ENCODE measurements around the gene KCNJ12.
"Not testable (repeated sequence)": the region's sequence is repeated elsewhere in the genome, so short reads cannot be mapped to it uniquely, and the experiment has no call there.

KCNJ12 gene

GRCh38 chr17:21388066-21388465 lies 11.9 kb downstream of the KCNJ12 start:
- no peak for DNase-seq

DNA sequence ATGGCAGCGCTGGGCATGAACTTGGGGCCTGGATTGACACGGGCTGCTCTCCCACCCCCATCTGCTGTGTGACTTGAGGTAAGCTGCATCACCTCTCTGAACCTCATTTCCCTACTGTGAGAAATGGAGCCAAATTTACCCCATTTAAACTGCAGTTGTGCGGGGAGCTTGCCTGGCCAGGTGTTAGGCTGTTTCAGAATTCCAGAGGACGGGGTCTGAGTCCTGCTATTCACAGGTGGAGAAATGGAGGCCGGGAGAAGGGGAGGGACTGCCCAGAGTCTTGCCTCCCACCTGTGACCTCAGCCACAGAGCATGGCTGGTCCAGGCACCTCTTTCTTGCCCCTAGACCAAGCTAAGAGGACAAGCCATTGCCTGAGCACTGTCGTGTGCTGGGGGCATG lies 12.8 kb downstream of the KCNJ12 start:
- DNase-seq, result no peak

- DNase-seq, result no peak
Measured at GRCh38 chr17:21389394-21389793, 13.2 kb downstream of the KCNJ12 start.

GRCh38 chr17:21390294-21390693 lies 14.1 kb downstream of the KCNJ12 start:
- DNase-seq, result no peak

DNA sequence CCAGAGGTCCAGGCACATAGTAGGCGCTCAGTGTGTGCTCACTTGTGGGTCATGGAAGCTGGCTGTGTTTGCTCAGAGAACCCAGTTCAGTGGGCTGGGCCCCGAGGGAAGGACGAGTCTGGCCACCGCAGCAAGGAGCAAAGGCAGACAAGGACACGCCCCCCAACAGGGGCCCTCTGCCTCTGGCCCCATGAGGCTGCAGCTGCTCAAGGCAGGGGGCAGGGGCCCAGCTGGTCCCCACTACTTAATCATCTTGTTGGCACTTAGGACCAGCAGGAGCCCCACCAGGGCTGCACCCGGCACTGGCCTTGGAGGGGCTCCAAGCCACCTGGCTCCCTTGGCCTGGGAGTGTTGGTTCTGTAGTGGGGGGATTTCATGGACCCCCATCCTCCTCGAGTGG lies 16.1 kb downstream of the KCNJ12 start:
- DNase-seq, result no peak

DNA sequence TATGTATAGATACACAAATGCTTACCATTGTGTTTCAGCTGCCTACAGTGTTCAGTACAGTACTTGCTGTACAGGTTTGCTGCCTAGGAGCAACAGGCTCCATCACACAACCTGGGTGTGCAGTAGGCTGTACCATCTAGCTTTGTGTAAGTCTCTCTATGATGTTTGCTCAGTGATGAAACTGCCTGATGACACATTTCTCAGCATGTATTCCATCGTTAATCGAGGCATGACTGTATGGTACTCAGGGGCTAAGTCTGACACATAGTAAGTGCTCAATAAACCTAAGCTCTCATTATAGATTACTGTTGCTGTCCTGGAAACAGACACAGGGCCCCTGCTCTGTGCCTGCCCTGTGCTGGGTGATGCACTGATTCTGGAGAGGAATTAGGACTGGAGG lies 18.1 kb downstream of the KCNJ12 start:
- DNase-seq, result no peak

- DNase-seq, result no peak
Measured at GRCh38 chr17:21395764-21396163, 19.6 kb downstream of the KCNJ12 start.

DNA sequence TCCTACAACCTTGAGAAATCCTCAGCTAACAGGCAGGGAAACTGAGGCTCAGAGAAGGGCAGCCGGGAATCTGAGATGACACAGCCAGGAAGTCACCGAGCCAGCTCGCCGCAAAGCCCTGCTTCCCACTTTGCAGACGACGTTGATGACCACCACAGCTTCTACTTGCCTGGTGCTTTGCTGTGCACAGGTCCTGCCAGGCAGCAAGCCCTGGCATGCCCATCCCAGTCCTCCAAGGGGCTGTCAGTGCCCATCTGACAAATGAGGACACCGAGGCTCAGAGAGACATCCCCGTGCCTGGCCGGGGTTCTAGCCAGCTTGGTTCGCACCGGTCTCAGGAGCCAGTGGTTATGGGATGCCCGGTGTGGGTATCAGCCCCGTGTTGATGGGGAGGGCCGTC lies 20.1 kb downstream of the KCNJ12 start:
- no peak for DNase-seq

DNA sequence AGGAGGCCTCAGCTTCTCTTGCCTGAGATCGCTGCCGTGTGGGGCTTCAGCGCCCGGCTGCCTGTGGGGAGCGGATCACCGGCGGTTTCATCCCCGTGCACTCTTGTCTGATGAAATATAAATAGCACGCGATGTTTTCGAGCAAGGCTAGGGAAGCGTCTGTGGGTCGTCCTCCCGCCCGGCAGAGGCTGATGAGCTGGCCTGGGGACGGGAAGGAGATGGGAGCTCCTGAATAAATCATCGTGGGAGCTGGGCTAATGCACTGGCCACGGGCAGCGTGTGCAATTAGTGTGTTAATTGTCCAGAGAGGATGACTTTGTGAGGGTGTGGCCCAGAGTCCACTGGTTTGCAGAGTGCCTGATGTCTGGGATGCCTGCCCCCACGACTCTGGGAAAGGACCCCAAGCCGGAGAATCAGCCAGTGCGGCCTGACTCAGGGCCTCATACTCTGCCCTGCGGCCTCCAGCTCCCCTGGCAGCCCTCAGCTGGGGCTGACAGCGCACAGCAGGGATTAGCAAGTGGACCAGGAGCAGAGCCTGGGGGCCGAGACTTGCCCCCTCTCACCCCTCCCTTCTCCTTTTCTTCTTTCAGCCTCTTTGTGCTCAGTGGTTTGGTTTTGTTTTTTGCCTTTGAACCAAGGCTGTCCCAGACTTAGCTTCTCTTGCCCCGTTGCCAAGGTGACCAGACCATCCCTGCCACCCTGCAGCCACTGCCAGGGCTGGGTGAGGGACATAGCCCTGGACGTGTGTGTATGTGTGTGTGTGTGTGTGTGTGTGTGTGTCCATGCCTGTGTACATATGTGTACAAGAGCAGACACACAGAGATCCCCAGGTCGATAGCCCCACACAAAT lies 21.4 kb downstream of the KCNJ12 start:
- DNase-seq, result no peak

GRCh38 chr17:21399474-21400186 lies 23.5 kb downstream of the KCNJ12 start:
- no peak for DNase-seq

GRCh38 chr17:21400187-21400569 lies 24.0 kb downstream of the KCNJ12 start:
- not testable (repeated sequence) for DNase-seq

GRCh38 chr17:21400816-21401593 lies 24.8 kb downstream of the KCNJ12 start:
- DNase-seq, result no peak

DNA sequence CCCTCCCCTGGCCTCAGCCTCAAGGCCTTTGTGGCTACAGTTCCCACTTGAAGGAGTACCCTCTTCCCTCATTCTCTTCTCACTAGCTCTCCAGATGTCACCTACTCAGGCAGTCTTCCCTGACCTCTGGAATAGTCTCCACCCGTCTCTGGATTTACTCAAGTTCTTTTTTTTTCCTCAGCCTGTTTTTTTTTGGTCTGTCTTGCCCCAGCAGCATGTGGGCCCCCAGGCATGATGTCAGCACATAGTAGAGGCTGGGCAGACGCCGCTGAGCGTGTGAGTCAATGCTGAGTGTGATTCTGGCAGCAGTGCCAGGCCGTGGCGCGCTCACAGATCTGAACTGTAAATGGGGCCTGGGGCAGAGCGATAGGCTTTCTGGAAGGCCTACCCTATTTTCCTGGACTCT lies 26.0 kb downstream of the KCNJ12 start:
- DNase-seq, result peak; percentile 29

GRCh38 chr17:21402926-21403325 lies 26.8 kb downstream of the KCNJ12 start:
- not testable (repeated sequence) for DNase-seq

DNA sequence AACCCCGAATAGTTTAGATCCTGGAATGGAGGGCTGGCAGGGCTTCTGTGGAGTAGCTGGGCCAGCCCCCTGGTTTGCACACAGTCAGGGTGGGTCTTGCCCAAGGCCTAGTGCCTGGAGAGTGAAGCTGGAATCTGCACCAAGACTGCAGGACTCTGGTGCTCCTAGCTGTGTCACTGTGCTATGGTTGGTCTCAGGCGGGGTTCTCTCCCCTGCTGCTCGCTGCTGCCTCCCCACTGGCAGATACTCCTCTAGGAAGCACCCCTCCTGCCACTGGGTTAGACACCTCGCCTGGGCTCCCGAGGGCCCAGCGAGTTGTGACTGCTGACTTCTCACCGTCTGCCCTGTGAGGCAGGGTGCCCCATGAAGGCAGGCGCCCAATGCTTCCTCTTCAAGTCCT lies 27.9 kb downstream of the KCNJ12 start:
- DNase-seq, result not testable (repeated sequence)

- DNase-seq, result not testable (repeated sequence)
Measured at GRCh38 chr17:21404539-21404938, 28.4 kb downstream of the KCNJ12 start.

- DNase-seq, result peak; percentile 34
Measured at GRCh38 chr17:21404956-21405731, 29.0 kb downstream of the KCNJ12 start.

- not testable (repeated sequence) for DNase-seq
Measured at GRCh38 chr17:21405904-21406400, 29.8 kb downstream of the KCNJ12 start.

- not testable (repeated sequence) for DNase-seq
Measured at GRCh38 chr17:21406616-21407404, 30.7 kb downstream of the KCNJ12 start.

DNA sequence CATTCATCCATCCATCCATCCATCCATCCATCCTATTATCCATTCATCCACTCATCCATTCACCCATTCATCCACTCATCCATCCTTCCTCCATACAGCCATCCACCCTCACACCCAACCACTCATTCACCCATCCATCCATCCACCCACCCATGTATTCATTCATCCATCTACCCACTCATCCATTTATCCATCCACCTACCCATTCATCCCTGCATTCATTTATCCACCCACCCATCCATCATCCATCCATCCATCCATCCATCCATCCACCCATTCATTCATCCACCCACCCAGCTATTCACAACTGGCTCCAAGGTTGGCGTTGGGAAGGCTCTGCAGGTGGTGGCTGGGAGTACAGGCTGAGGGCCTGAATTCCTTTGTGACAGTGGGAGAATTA lies 31.6 kb downstream of the KCNJ12 start:
- not testable (repeated sequence) for DNase-seq

GRCh38 chr17:21408224-21408623 lies 32.1 kb downstream of the KCNJ12 start:
- not testable (repeated sequence) for DNase-seq
